HFF-Myc (cell line): ENCODE measurements around the gene CCDC24.

Experiments used
- DNase-seq: peaks from one replicate; pipeline ENCODE4 v3.0.0-alpha.2; 2011; ENCODE audit warnings: low read depth; ENCODE audit errors: extremely low read depth
- H3K4me3 ChIP-seq: replicated peaks from 2 replicates; pipeline ENCODE4 v1.5.1; 2011; ENCODE audit warnings: low read depth, mild to moderate bottlenecking, control low read depth, low read length
- TF ChIP-seq, protein P1 (sequence below): IDR thresholded peaks from 2 replicates; pipeline ENCODE4 v1.5.1; 2012; ENCODE audit warnings: mild to moderate bottlenecking, low read depth, low read length, control low read depth; ENCODE audit errors: missing control alignments

The CCDC24 gene

DNA sequence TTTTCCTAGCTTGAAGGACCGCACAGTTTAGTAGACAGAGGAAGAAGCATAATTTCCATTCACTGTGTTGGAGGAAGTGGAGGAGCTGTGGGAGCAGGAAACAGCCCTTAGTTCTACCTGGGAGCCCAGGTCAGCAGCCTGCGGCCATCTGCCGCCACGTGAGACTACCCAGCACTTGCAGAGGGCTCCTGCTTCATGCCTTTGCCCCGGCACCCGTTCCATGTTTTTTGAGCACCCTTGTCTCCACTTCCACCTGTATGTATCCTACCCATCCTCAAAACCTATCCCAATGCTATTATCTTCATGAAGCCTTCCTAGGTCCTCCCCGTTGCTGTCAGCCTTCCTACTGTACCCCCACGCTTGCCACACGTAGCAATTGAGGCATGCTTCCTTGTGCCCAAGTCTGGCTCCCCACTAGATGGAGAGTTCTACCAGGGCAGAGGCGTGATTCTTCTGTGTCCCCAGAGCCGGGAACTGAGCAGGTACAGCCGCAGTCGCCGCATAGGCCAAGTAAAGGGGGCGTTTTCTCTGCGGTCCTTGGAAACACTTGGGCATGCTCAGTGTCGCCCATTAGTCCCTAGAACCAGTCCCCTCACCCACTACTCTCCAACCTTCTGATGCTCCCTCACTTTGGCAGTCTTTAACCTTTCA, 38.0 kb downstream of the CCDC24 start:
- TF ChIP-seq, protein P1, sequence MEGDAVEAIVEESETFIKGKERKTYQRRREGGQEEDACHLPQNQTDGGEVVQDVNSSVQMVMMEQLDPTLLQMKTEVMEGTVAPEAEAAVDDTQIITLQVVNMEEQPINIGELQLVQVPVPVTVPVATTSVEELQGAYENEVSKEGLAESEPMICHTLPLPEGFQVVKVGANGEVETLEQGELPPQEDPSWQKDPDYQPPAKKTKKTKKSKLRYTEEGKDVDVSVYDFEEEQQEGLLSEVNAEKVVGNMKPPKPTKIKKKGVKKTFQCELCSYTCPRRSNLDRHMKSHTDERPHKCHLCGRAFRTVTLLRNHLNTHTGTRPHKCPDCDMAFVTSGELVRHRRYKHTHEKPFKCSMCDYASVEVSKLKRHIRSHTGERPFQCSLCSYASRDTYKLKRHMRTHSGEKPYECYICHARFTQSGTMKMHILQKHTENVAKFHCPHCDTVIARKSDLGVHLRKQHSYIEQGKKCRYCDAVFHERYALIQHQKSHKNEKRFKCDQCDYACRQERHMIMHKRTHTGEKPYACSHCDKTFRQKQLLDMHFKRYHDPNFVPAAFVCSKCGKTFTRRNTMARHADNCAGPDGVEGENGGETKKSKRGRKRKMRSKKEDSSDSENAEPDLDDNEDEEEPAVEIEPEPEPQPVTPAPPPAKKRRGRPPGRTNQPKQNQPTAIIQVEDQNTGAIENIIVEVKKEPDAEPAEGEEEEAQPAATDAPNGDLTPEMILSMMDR: no peak
- H3K4me3 ChIP-seq: peak overlapping the region; percentile 69
- DNase-seq: no peak

DNA sequence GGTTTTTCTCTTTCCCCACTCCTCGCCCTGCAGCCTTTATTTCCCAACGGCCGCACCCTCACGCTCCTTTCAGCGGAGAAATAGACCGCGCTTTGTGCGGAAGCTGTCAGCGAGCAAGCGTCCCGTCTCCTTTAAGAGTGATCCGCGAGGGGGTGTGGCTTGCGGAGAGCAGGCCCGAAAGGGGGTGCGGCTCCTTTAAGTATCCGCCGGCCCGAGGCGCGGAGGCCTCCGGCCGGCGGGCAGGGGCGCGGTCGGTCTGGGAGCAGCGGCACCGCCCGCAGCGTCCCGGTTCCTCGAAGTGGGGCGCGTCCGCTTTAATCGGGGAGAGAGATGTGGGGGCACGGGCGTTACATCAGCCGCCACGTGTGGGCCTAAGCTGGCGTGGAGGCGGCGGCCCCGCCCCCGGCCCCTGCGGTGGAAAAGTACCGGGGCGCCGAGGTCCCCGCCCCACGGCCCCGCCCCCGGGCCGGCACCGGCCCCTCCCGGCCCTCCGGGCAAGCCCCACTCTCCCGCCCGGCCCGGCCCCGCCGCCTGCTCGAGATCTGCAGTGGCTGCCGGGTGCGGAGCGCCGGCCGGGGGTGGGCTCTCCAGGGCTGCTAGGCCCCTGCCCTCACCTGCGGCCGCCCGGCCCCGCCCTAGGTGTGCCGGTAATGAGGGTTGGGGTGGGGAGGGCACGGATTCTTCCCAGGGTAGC, 38.7 kb downstream of the CCDC24 start:
- TF ChIP-seq, protein P1: no peak
- peak overlapping the region; percentile 69 for H3K4me3 ChIP-seq
- no peak for DNase-seq

DNA sequence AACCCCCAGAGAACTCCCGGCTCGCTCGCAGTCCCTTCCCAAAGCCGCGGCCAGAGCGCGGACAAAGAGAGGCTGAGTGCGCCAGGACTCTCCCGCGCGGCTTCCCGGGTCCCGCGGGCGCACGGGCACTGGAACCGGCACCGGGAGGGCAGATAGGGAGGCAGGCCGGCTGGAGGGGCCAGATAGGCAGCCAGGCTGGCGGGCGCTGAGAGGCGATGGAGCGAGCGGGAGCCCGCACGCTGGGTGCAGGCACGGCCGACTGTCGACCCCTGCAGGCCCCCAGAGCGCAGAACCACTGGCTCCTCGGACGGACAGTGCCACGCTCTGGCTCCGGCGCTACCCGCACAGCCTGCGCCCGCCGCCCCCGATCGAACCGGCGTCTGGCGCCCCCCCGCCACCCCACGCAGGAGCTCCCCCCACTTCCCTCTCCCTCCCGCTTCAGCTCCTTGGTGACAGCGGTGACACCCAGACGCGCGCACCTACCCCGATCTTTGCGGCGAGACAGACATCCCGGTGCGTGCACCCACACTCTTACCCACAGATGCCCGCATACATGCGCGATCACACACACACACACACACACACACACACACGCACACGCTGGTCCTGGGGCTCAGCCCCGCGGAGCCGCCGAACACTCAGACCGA, 39.3 kb downstream of the CCDC24 start:
- DNase-seq: no peak
- TF ChIP-seq, protein P1: peak; percentile 6
- H3K4me3 ChIP-seq: peak overlapping the region; percentile 69

DNA sequence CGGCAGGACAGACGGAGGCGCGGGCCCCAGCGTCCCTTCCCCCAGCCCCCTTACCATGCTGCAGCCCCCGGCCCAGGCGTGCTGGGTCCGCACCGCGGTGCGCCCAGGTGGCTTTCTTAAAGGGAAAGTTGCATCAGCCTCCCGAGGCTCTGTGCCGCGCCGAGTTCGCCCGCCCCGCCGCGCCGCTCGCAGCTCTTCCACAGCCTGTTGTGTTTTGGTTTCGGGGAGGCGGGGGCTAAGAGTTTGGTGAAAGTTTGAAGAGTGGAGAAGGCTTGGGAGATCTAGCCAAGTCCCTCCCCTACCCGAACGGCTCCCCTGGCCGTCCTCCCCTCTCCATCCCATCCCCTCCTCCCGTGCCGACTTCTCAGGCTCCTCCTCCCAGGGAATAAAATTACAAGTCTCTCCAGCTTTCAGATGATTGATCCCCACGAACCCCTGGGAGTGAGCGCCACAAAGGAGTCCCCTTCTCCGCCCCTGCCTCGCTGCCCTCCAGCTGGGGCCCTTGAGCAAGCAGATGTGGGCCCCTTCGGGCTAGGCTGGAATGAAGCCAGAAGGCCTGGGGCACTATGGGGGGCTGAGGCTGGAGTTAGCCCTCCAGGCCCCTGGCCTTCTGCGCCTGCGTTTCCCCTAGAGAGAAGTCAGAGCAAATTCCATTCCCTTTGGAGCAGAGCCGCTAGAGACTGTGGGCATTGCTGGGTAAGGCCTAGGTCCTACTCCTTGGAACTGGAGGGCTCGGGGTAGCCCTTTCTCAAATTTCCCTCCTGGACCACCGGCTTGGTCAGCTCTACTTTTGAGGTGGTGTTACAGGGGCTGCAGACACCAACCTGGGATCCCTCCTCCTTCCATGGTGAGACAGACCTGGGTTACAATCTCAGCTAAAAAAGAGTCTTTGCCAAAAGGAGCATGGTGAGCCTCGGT, 40.1 kb downstream of the CCDC24 start, which contains the start of gene SLC6A9:
Gene SLC6A9 (minus strand): TSS at position 211 of the 918 bp plus-strand sequence. CDS start 7,185 bp downstream, outside the sequence.
- peak within 1 kb of the TSS; percentile 69 for H3K4me3 ChIP-seq
- peak; percentile 45 for DNase-seq
- TF ChIP-seq, protein P1: no peak

DNA sequence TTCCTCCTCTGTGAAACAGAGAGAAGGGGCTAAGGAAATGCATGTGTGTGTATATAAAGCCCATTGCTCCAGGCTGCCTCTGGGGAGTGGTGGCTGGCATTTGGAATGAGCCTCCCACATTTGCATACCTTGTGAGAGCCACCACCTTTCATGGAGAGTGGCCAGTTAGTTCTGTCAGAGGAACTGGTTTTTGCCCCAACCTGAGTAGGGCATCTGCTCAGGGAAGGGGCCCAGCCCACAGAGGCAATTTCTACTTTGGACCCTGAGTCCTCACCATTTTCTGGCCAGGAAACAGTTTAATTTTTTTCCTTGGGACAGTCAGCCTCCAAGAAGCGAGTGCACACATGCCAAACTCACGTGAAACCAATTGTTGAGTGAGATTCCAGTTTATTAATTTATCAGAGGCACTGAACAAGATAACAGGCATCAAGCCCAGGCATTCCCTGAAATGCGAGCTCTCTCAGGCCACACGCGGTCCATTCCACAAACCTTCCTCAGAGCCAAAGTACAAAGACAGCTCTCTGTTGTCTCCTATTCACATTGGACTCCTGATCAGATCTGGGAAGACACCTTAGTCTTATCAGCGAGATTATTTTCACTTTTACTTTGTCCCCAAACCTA, 40.9 kb downstream of the CCDC24 start:
- no peak for DNase-seq
- no peak overlapping the region for H3K4me3 ChIP-seq
- TF ChIP-seq, protein P1: no peak
